Gastrocnemius medialis (tissue), 4 donors: Measurements from ENCODE around the gene CBX5. TPM values are rescaled to one million over a fixed set of nuclear protein-coding genes. Genes with fewer than 3 reads are reported as not detected.

Experiments used
- ATAC-seq, 2 donors: fragments of 150-250 bp; one replicate each; pipeline ENCODE4 v1.9.1; 2016
- DNase-seq, 2 donors: peaks; one replicate each; pipeline ENCODE4 v3.0.0-alpha.2; 2019
- H3K27ac ChIP-seq, 4 donors: fragments of 200-600 bp; sonication (generic); 1 replicate in 1 of 4; 2 replicates in 3 of 4; pipeline ENCODE4 v1.5.1; 2016 to 2018; ENCODE audit warnings: mild to moderate bottlenecking in 2 of 4, moderate library complexity in 1 of 4
- H3K27me3 ChIP-seq, 3 donors: fragments of 200-600 bp; sonication (generic) in 2 of 3; 1 replicate in 1 of 3; 2 replicates in 2 of 3; pipeline versions ENCODE4 v1.5.1 to v1.6.0; 2016 to 2019; ENCODE audit warnings: mild to moderate bottlenecking in 1 of 3, moderate library complexity in 1 of 3
- H3K36me3 ChIP-seq, 2 donors: fragments of 200-600 bp; sonication (generic) in 1 of 2; one replicate each; pipeline ENCODE4 v1.5.1; 2017 to 2018
- H3K4me1 ChIP-seq, 2 donors: fragments of 200-600 bp; sonication (generic) in 1 of 2; one replicate each; pipeline ENCODE4 v1.5.1; 2016 to 2017; ENCODE audit warnings: mild to moderate bottlenecking in 2 of 2
- H3K4me3 ChIP-seq, 4 donors: fragments of 200-600 bp; sonication (generic) in 3 of 4; 1 replicate in 1 of 4; 2 replicates in 3 of 4; pipeline ENCODE4 v1.5.1; 2016 to 2019; ENCODE audit warnings: mild to moderate bottlenecking in 2 of 4
- H3K9me3 ChIP-seq, 3 donors: fragments of 200-600 bp; sonication (generic) in 2 of 3; 1 replicate in 1 of 3; 2 replicates in 2 of 3; pipeline ENCODE4 v1.5.1; 2016 to 2019
- POLR2A ChIP-seq, 2 donors: fragments of 450-650 bp; IDR thresholded peaks; one replicate each; pipeline ENCODE4 v1.6.1; 2017; ENCODE audit warnings: antibody characterized with exemption in 2 of 2, mild to moderate bottlenecking in 2 of 2, moderate library complexity in 2 of 2
- in situ Hi-C, 4 donors: fragments of 200-750 bp; cut with MboI; loops; one replicate each; pipeline versions ENCODE4 v1.15.0 to v1.8.0; 2017; ENCODE audit warnings: low sequenced_read_pairs in 4 of 4
- intact Hi-C: fragments of 100-400 bp; cut with DNase I; formaldehyde crosslinking; loops from one replicate; pipeline ENCODE4 v1.15.1; 2023; ENCODE audit warnings: low total_unique reads
- total RNA-seq, 4 donors: library from RNA; depleted of rRNA; stranded (reverse); fragments of >200 nt; gene quantifications; one replicate each; pipeline versions ENCODE4 v1.1.0 to v1.2.3, GENCODE V29; 2016
- TF ChIP-seq, protein P1 (sequence below), 5 experiments: fragments of 450-650 bp in 3 of 5; fragments of 200-600 bp in 2 of 5; sonication (generic) in 2 of 5; IDR thresholded peaks in 4 of 5; conservative IDR thresholded peaks in 1 of 5; 1 replicate in 4 of 5; 2 replicates in 1 of 5; pipeline ENCODE4 v1.5.1; 2016 to 2019; ENCODE audit warnings: antibody characterized with exemption in 5 of 5, mild to moderate bottlenecking in 3 of 5, moderate library complexity in 3 of 5

Gene CBX5
- total RNA-seq, 4 donors from 2014 or later: 7.9 to 8.9 (median 8.1) TPM

DNA sequence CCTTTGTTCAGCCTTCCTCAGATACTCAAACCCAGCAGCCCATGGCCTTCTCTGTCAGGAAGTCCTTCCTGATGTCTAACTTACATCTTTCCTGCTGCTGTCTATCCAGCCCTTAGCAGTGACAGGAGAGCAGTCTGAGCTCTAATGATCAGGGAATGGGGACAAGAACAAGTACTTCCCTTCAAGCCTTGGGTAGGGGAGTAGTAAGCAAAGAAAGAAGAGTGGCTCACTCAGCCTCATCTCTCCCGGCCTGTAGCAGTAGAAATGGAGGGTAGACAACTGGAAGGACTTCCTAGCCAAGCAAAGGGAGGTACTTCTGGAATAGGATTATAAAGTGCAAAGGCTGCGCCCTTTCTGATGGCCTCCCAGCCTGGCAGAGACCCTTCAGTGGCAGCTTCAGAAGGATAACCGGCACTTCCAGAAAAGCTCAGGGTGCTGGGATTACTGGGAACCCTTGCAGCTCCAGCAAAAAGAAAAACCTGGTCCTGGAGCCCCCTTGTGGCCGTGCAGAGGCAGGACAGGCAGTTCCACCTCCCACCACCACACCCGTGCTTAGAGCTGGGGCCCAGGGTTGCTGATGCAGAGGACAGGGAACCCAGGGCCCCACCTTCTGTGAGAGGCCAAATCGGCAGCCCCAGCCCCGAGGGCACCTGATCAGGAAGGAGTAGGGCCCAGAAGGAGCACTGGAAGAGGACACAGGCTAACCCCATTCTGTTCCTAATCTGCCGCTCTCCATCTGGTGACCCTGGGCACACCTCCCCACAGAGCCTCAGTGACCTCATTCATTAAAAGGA, 78.7 kb downstream of the CBX5 start:
- DNase-seq: peak; percentile 55 to 78
- Histone ChIP-seq H3K4me1 (peaks cover 19 to 24% of the 10 kb centered on the region in 2 donors), H3K36me3 (no peaks in the 10 kb centered on the region), H3K4me3 (no peak overlapping the region), H3K9me3 (no peaks in the 10 kb centered on the region), H3K27me3 (no peaks in the 10 kb centered on the region), H3K27ac (no peak overlapping the region)
- peak; percentile 40 to 48 for ATAC-seq
- intact Hi-C loops: loop anchor here (1.0 kb wide), 1 partner anchor 217 kb away; no protein-coding TSS in a partner anchor
- TF ChIP-seq, protein P1, sequence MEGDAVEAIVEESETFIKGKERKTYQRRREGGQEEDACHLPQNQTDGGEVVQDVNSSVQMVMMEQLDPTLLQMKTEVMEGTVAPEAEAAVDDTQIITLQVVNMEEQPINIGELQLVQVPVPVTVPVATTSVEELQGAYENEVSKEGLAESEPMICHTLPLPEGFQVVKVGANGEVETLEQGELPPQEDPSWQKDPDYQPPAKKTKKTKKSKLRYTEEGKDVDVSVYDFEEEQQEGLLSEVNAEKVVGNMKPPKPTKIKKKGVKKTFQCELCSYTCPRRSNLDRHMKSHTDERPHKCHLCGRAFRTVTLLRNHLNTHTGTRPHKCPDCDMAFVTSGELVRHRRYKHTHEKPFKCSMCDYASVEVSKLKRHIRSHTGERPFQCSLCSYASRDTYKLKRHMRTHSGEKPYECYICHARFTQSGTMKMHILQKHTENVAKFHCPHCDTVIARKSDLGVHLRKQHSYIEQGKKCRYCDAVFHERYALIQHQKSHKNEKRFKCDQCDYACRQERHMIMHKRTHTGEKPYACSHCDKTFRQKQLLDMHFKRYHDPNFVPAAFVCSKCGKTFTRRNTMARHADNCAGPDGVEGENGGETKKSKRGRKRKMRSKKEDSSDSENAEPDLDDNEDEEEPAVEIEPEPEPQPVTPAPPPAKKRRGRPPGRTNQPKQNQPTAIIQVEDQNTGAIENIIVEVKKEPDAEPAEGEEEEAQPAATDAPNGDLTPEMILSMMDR (IDR thresholded peaks at IDR 0.05 in 4 of 5, conservative IDR thresholded peaks at IDR 0.05 in 1 of 5): peak; percentile 97 to 100 (median 98)
- no peak for TF ChIP-seq POLR2A (IDR thresholded peaks at IDR 0.05)
- in situ Hi-C loops: loop anchor here (10.0 to 25.0 kb wide), 4 partner anchors 186 to 414 kb away; partner anchors contain the start of gene HOXC10 (in 4 of the 4)

DNA sequence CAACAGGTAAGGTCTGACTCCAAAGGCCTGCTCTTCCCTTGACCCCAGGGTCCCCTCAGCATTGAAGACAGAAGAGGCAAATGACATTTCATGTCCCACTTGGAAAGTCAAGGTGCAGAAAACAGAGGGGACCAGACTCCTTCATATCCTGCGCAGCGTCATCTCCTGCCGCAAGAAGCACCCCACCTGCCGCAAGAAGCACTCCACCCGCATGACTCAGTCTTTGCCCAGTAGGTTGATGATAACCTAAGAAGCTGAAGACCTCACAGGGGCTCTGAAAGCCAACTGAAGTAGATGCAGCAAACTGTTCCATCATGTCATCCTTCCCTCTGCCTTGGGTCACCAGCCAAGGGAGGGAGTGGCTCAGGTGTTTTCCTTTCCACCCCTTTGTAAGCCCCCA, 79.5 kb downstream of the CBX5 start:
- H3K36me3 ChIP-seq: no peaks in the 10 kb centered on the region
- peaks cover 27% of the 10 kb centered on the region in 2 donors for H3K4me1 ChIP-seq
- no peak for ATAC-seq
- in situ Hi-C loops: loop anchor here (10.0 to 25.0 kb wide), 4 partner anchors 186 to 413 kb away; partner anchors contain the start of gene HOXC10 (in 4 of the 4)
- TF ChIP-seq, protein P1 (IDR thresholded peaks at IDR 0.05 in 4 of 5, conservative IDR thresholded peaks at IDR 0.05 in 1 of 5): no peak
- no peak for TF ChIP-seq POLR2A (IDR thresholded peaks at IDR 0.05)
- DNase-seq: no peak
- no peak overlapping the region for H3K4me3 ChIP-seq
- H3K27me3 ChIP-seq: no peaks in the 10 kb centered on the region
- H3K9me3 ChIP-seq: no peaks in the 10 kb centered on the region
- intact Hi-C loops: no loop called here
- no peak overlapping the region for H3K27ac ChIP-seq

GRCh38 chr12:54199917-54200316, 80.0 kb downstream of the CBX5 start:
- no peak for DNase-seq
- in situ Hi-C loops (loop anchor here (5.0 to 25.0 kb wide), 6 partner anchors 173 to 413 kb away; partner anchors contain the start of genes HOXC10 (in 4 of the 4) and HOXC6 (in 2 of the 4)), intact Hi-C loops (no loop called here)
- Histone ChIP-seq H3K27ac (no peak overlapping the region), H3K27me3 (no peaks in the 10 kb centered on the region), H3K4me3 (no peak overlapping the region), H3K9me3 (no peaks in the 10 kb centered on the region), H3K36me3 (no peaks in the 10 kb centered on the region), H3K4me1 (peaks cover 27 to 32% of the 10 kb centered on the region in 2 donors)
- TF ChIP-seq POLR2A (IDR thresholded peaks at IDR 0.05): no peak
- TF ChIP-seq, protein P1 (IDR thresholded peaks at IDR 0.05 in 4 of 5, conservative IDR thresholded peaks at IDR 0.05 in 1 of 5): no peak
- no peak for ATAC-seq

GRCh38 chr12:54199034-54199433, 80.9 kb downstream of the CBX5 start:
- DNase-seq (no peak), ATAC-seq (no peak)
- intact Hi-C loops (no loop called here), in situ Hi-C loops (loop anchor here in 2 of 4 donors (5.0 to 10.0 kb wide), 2 partner anchors 172 to 174 kb away; partner anchors contain the start of gene HOXC6 (in 2 of the 2))
- no peaks in the 10 kb centered on the region for H3K27me3 ChIP-seq
- H3K4me3 ChIP-seq: no peak overlapping the region
- peaks cover 27 to 32% of the 10 kb centered on the region in 2 donors for H3K4me1 ChIP-seq
- no peaks in the 10 kb centered on the region for H3K36me3 ChIP-seq
- no peak for TF ChIP-seq POLR2A (IDR thresholded peaks at IDR 0.05)
- TF ChIP-seq, protein P1 (IDR thresholded peaks at IDR 0.05 in 4 of 5, conservative IDR thresholded peaks at IDR 0.05 in 1 of 5): no peak
- H3K9me3 ChIP-seq: no peaks in the 10 kb centered on the region
- peak overlapping the region in 3 of 4 donors; percentile 97 to 99 (median 99) for H3K27ac ChIP-seq
